Activated CD4-positive, alpha-beta T cell treated with anti-CD3 and anti-CD28 coated beads, Interleukin-2, Interleukin-4, amounts not matched to agents 100 ng/mL and 50 ng/mL, durations not matched to agents 16 hours and 8 hours (primary cell): Measurements from ENCODE around the gene TFG.

Experiments used
- DNase-seq: peaks from one replicate; pipeline ENCODE4 v3.0.0-alpha.2; 2020; ENCODE audit warnings: low spot score

The TFG gene

GRCh38 chr3:100798012-100798411 lies 88.7 kb downstream of the TFG start:
- no peak for DNase-seq
